Nephron progenitor cell (in vitro differentiated cells): ENCODE measurements around the gene CPLX3.

ENCODE experiments used
- DNase-seq: peaks from one replicate; pipeline ENCODE4 v3.0.0; 2021
- H3K27ac Mint-ChIP-seq: 2 replicates; pipeline ENCODE4 v1.8.0; 2021; ENCODE audit warnings: mild to moderate bottlenecking, moderate library complexity, mixed read lengths
- H3K27me3 Mint-ChIP-seq: 2 replicates; pipeline ENCODE4 v1.8.0; 2021; ENCODE audit warnings: mild to moderate bottlenecking, low read depth, mixed read lengths; ENCODE audit not compliant: poor library complexity
- H3K36me3 Mint-ChIP-seq: 2 replicates; pipeline ENCODE4 v1.8.0; 2021; ENCODE audit warnings: low read depth, mixed read lengths
- H3K4me1 Mint-ChIP-seq: 2 replicates; pipeline ENCODE4 v1.8.0; 2021; ENCODE audit warnings: mixed read lengths
- H3K4me3 Mint-ChIP-seq: 2 replicates; pipeline ENCODE4 v1.8.0; 2021; ENCODE audit warnings: mild to moderate bottlenecking, moderate library complexity, mixed read lengths
- H3K9me3 Mint-ChIP-seq: 2 replicates; pipeline ENCODE4 v1.8.0; 2021; ENCODE audit warnings: mild to moderate bottlenecking, moderate library complexity, mixed read lengths
- TF ChIP-seq, protein P1 (sequence below): fragments of 200-600 bp; sonication (generic); IDR thresholded peaks from 2 replicates; pipeline ENCODE4 v1.5.0; 2021; ENCODE audit warnings: antibody characterized with exemption

CPLX3 gene

DNA sequence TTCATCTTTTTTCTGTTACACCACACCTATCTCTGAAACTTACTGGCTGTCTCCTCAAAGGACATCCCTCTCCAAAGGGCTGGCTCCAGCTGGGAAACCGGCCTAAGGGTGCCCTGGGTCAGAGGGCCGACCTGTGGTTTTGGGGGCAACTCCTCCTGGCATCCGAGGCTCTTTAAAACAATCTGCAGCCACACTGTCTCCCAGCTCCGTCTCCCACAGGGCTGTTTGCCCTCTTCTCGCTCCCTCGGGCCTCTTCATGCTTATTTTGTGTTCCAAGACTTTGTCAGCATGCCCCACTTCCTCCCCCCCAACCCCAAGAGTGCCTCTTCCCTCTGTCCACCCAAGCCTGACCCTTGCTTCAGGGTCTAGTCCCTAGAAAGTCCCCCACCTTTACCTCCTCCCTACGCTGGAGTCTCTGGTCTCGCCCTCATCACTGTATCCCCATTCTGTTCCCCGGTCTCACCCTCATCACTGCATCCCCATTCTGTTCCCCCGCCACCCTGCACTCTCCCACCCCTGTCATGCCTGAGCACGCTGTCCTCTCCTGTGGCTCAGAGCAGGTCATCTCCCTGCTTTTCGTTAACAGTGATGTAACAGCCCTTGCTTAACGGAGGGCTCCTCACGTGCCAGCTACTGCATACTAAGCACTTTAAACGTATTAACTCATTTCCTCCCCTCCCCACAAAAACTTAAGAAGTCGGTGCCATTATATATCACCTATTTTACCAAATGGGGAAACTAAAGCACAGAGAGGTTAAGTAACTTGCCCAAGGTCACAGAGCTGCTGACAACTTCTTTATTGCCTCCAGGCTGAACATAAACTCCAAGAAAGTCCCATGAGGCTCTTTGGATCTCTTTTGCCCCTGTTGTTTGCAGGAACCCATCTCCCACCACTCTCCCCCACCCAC, 45.6 kb upstream of the CPLX3 start:
- no peak for DNase-seq
- peak overlapping the region; percentile 80 for H3K4me3 Mint-ChIP-seq
- H3K36me3 Mint-ChIP-seq, result peaks cover 4% of the 10 kb centered on the region
- H3K4me1 Mint-ChIP-seq, result peaks cover 83% of the 10 kb centered on the region
- TF ChIP-seq, protein P1, sequence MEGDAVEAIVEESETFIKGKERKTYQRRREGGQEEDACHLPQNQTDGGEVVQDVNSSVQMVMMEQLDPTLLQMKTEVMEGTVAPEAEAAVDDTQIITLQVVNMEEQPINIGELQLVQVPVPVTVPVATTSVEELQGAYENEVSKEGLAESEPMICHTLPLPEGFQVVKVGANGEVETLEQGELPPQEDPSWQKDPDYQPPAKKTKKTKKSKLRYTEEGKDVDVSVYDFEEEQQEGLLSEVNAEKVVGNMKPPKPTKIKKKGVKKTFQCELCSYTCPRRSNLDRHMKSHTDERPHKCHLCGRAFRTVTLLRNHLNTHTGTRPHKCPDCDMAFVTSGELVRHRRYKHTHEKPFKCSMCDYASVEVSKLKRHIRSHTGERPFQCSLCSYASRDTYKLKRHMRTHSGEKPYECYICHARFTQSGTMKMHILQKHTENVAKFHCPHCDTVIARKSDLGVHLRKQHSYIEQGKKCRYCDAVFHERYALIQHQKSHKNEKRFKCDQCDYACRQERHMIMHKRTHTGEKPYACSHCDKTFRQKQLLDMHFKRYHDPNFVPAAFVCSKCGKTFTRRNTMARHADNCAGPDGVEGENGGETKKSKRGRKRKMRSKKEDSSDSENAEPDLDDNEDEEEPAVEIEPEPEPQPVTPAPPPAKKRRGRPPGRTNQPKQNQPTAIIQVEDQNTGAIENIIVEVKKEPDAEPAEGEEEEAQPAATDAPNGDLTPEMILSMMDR, result no peak
- no peaks in the 10 kb centered on the region for H3K9me3 Mint-ChIP-seq
- H3K27me3 Mint-ChIP-seq, result peaks cover 3% of the 10 kb centered on the region
- H3K27ac Mint-ChIP-seq, result no peak overlapping the region

DNA sequence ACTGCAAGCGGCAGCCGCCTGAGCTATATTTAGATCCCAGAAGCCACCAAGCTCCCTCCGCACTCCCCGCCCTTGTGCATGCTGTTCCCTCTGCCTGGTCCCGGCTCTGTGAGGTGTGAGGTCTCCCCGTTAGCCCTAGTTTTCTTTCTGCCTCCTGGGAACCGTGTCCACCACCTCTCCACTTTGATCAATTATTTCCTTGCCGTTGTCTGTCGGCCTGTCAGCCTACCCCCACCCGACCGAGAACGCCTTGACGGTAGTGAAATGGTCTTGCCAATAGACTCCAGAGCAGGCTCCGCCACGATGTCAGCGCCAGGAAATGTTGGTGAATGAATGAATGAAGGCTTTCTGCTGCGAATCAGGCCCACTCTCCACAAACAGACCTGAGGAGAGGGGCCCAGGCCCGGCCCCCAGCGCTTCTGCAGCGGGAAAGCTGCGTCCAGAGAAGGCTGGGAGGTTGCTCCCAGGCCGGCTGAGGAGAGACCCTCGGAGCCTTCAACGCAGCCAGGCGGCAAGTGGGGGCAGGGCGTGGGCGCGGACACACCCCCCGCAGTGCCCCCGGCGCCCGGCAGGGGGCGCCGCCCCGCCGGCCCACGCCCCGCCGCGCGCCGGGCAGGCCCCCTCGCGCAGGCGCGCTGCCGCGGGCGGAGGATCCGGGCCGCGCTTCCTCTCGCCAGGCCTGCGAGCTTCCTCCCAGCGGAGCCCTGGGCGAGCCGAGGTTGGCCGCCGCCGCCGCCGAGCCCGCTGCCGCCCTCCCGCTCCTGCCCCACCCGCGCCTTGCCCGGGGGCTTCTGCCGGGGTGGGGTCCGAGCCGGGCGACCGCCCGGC, 44.8 kb upstream of the CPLX3 start, which contains the start of gene CSK:
TSS of gene CSK (plus strand) at position 650 of the 828 bp plus-strand sequence. CDS start 16,218 bp downstream, outside the sequence.
- peaks cover 3% of the 10 kb centered on the region for H3K27me3 Mint-ChIP-seq

DNA sequence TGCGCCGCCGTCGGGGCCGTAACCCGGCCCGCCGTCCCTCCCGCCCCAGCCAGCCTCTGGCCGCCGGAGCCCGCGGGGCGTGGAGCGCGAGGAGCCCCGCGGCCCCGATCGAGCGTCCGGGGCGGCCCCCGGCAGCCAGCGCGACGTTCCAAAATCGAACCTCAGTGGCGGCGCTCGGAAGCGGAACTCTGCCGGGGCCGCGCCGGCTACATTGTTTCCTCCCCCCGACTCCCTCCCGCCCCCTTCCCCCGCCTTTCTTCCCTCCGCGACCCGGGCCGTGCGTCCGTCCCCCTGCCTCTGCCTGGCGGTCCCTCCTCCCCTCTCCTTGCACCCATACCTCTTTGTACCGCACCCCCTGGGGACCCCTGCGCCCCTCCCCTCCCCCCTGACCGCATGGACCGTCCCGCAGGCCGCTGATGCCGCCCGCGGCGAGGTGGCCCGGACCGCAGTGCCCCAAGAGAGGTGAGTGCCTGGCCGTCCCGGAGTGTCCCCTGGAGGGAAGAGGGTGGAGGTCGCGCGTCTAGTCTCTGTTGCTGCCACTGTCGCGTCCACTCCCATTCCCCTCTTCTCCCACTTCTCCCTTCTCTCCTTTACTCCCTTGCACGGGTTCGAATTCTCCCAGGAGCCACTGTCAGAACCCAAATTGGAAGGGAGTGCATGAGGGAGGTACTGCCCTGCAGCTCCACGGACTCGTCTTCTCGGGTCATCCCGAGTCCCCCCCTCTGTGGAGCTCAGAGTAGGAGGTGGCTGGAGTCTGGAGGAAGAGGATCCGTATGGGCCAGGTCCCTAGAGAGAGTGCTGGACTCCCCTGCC, 44.0 kb upstream of the CPLX3 start:
- TF ChIP-seq, protein P1, result no peak
- Mint-ChIP-seq H3K4me1 (peaks cover 74% of the 10 kb centered on the region), H3K27me3 (peaks cover 3% of the 10 kb centered on the region), H3K4me3 (peak overlapping the region; percentile 90), H3K27ac (no peak overlapping the region), H3K36me3 (peaks cover 4% of the 10 kb centered on the region), H3K9me3 (no peaks in the 10 kb centered on the region)
- peak; percentile 57 for DNase-seq

More for the DNA sequence above, 44.8 kb upstream of the CPLX3 start, which contains the start of gene CSK:
- peak within 1 kb of the TSS; percentile 90 for H3K4me3 Mint-ChIP-seq
- TF ChIP-seq, protein P1, result peak; percentile 33
- H3K4me1 Mint-ChIP-seq, result peaks cover 82% of the 10 kb centered on the region
- H3K9me3 Mint-ChIP-seq, result no peaks in the 10 kb centered on the region
- H3K27ac Mint-ChIP-seq, result no peak within 1 kb of the TSS
- H3K36me3 Mint-ChIP-seq, result peaks cover 4% of the 10 kb centered on the region
- peak; percentile 84 for DNase-seq

DNA sequence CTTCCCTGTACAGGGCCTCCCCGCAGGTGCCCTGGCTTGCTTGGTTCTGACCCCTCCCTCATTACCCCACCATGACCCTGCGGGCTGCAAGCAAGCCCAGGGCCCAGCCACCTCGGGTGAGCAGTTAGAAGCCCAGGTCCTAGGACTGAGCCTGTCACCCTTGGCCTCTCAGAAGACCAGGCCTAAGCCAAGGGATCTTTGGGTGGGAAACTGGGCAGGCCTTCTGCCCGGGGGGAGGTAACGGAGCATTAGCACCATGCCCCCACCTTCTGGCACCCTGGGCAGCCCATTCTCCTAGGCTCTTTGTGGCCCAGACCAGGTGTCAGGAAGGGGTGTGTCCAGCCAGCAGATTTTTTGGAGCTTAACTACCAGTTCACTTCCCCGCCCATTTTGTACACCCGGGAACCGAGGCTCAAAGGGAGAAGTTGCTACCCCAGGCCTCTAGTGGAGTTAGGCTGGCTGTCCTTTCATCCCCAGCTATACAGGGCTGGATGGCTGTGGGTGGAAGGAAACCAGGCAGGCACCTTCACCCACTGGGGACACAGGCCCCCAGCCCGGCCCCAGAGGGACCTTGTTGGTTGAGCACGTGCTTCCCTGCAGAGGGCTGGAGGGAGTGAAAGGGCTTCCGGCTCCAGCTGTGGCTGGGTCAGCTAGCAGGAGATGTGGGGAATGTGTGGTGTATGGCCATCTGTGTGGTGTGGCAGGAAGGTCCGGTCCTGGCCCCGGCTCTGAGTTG, 43.2 kb upstream of the CPLX3 start:
- DNase-seq, result no peak
- H3K4me1 Mint-ChIP-seq, result peaks cover 74% of the 10 kb centered on the region
- peak overlapping the region; percentile 90 for H3K4me3 Mint-ChIP-seq
- H3K9me3 Mint-ChIP-seq, result no peaks in the 10 kb centered on the region
- peaks cover 3% of the 10 kb centered on the region for H3K27me3 Mint-ChIP-seq
- H3K36me3 Mint-ChIP-seq, result peaks cover 4% of the 10 kb centered on the region
- H3K27ac Mint-ChIP-seq, result no peak overlapping the region
- TF ChIP-seq, protein P1, result no peak

DNA sequence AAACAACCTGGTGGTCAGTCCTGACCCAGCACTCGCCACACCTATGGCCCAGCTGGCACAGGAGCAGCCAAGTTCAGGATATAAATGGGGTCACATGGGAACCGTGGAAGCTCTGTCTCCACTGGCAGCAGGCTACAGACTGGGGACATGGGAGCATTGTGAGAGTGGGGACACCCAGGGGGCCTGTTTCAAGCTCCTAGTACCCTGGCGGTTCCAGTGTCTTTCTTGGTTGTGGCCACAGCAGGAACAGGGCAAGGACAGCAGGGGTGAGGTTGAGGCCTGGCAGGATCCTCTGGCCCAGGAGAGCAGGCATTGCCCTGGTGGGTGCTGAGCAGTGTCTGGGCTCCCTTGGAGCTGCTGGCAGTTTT, 42.6 kb upstream of the CPLX3 start:
- Mint-ChIP-seq H3K4me3 (peak overlapping the region; percentile 90), H3K36me3 (peaks cover 4% of the 10 kb centered on the region), H3K4me1 (peaks cover 74% of the 10 kb centered on the region), H3K27ac (no peak overlapping the region), H3K9me3 (no peaks in the 10 kb centered on the region), H3K27me3 (peaks cover 3% of the 10 kb centered on the region)
- TF ChIP-seq, protein P1, result no peak
- DNase-seq, result no peak
